ENCODE data around the gene FGD4. TPM values are rescaled to one million over a fixed set of nuclear protein-coding genes. Genes with fewer than 3 reads are reported as not detected.
A peak's percentile ranks its signal among the peaks of the same experiment; 100 is the strongest.

Gene FGD4
- total RNA-seq, 1 experiment from 2014 or later: 31.6 TPM

DNA sequence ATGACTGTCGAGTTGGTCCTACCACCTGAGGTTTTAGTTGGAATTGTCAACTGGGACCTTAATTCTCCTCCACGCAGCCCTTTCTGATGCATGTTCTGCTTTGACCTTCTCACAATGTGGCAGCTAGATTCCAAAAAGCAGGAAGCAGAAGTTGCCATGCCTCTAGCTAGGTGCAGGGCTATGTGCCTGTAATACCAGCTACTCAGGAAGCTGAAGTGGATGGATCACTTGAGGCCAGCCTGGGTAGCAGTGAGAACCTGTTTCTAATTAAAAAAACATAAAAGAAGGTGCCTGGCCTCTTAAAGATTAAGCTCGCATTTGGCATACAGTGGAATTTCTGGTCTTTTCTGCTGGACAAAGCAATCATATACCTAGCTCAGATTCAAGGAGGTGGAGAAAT, 77.1 kb downstream of the FGD4 start:
- DNase-seq: no peak
- intact Hi-C loops (cut with micrococcal nuclease; ENCODE audit: unreplicated experiment): no loop called here
- Histone ChIP-seq H3K4me3 (ENCODE audit: low read depth, low read length) (no peak overlapping the region), H3K36me3 (ENCODE audit: control insufficient read depth, insufficient read depth, low read length) (peaks cover 3% of the 10 kb centered on the region; the same call in 1 of the 2 replicates), H3K27me3 (replicated peaks; ENCODE audit: control insufficient read depth, insufficient read depth, low read length) (no peaks in the 10 kb centered on the region), H3K4me1 (peaks cover 15% of the 10 kb centered on the region; the same call in 1 of the 2 replicates), H3K9me3 (no peaks in the 10 kb centered on the region)
- POLR2A ChIA-PET: no interaction called here
- Mint-ChIP-seq H3K36me3 (ENCODE audit: insufficient read depth, unreplicated experiment) (peaks cover 58% of the 10 kb centered on the region), H3K4me3 (ENCODE audit: unreplicated experiment) (no peak overlapping the region), H3K9me3 (ENCODE audit: unreplicated experiment) (no peaks in the 10 kb centered on the region), H3K27ac (ENCODE audit: unreplicated experiment) (no peak overlapping the region), H3K4me1 (ENCODE audit: low read depth, unreplicated experiment) (peaks cover 33% of the 10 kb centered on the region), H3K27me3 (ENCODE audit: insufficient read depth, unreplicated experiment) (no peaks in the 10 kb centered on the region)
- no TSS peak for BruUV-seq (replicated peaks)
- TF ChIP-seq, protein P1, sequence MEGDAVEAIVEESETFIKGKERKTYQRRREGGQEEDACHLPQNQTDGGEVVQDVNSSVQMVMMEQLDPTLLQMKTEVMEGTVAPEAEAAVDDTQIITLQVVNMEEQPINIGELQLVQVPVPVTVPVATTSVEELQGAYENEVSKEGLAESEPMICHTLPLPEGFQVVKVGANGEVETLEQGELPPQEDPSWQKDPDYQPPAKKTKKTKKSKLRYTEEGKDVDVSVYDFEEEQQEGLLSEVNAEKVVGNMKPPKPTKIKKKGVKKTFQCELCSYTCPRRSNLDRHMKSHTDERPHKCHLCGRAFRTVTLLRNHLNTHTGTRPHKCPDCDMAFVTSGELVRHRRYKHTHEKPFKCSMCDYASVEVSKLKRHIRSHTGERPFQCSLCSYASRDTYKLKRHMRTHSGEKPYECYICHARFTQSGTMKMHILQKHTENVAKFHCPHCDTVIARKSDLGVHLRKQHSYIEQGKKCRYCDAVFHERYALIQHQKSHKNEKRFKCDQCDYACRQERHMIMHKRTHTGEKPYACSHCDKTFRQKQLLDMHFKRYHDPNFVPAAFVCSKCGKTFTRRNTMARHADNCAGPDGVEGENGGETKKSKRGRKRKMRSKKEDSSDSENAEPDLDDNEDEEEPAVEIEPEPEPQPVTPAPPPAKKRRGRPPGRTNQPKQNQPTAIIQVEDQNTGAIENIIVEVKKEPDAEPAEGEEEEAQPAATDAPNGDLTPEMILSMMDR (IDR thresholded peaks at IDR 0.05; ENCODE audit: insufficient read depth in 1 of 2, low read depth in 1 of 2, low read length in 1 of 2, severe bottlenecking in 1 of 2, unreplicated experiment in 1 of 2): no peak
- CTCF ChIA-PET: no interaction called here

DNA sequence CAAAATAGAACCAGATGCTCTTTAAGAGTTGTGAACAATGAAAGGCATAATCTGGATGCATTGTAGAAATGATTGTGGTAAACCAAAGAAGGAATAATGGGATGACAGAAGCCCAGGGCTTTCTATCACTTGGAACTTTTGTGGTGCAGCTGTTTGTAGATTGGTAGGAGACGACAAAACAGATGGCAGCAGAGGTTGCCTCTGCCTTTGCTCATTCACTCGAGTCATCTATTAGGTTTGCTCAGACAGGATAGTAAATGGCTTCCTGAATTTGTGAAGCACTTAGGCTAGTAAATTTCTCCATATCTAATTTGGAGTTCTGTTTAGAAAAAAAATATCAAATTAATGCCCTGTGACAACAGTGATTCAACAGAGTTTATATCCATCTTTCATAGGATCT, 78.4 kb downstream of the FGD4 start:
- H3K4me1 Mint-ChIP-seq (ENCODE audit: low read depth, unreplicated experiment): peaks cover 33% of the 10 kb centered on the region
- TF ChIP-seq, protein P1 (IDR thresholded peaks at IDR 0.05; ENCODE audit: insufficient read depth in 1 of 2, low read depth in 1 of 2, low read length in 1 of 2, severe bottlenecking in 1 of 2, unreplicated experiment in 1 of 2): no peak
- H3K36me3 Mint-ChIP-seq (ENCODE audit: insufficient read depth, unreplicated experiment): peaks cover 48% of the 10 kb centered on the region
- Histone ChIP-seq H3K27me3 (replicated peaks; ENCODE audit: control insufficient read depth, insufficient read depth, low read length) (no peaks in the 10 kb centered on the region), H3K36me3 (ENCODE audit: control insufficient read depth, insufficient read depth, low read length) (no peaks in the 10 kb centered on the region), H3K4me1 (peaks cover 21% of the 10 kb centered on the region), H3K9me3 (no peaks in the 10 kb centered on the region), H3K4me3 (ENCODE audit: low read depth, low read length) (no peak overlapping the region)
- no TSS peak for BruUV-seq (replicated peaks)
- no peak for DNase-seq
- ChIA-PET CTCF (no interaction called here), POLR2A (no interaction called here)
- no peak overlapping the region for H3K4me3 Mint-ChIP-seq (ENCODE audit: unreplicated experiment)
- H3K9me3 Mint-ChIP-seq (ENCODE audit: unreplicated experiment): no peaks in the 10 kb centered on the region
- no peaks in the 10 kb centered on the region for H3K27me3 Mint-ChIP-seq (ENCODE audit: insufficient read depth, unreplicated experiment)
- peak overlapping the region; percentile 13 for H3K27ac Mint-ChIP-seq (ENCODE audit: unreplicated experiment)
- intact Hi-C loops (cut with micrococcal nuclease; ENCODE audit: unreplicated experiment): no loop called here

DNA sequence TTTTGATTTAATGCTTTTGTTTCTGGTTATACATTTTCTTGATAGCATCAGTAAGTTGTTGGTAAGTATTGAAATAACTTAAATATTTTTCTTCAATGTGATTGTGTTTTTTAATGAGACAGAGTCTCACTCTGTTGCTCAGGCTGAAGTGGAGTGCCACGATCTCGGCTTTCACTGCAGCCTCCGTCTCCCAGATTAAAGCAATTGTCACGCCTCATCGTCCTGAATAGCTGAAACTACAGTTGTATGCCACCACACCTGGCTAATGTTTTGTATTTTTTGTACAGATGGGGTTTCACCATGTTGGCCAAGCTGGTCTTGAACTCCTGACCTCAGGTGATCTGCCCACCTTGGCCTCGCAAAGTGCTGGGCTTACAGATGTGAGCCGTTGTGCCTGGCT, 78.8 kb downstream of the FGD4 start:
- H3K36me3 ChIP-seq (ENCODE audit: control insufficient read depth, insufficient read depth, low read length): no peaks in the 10 kb centered on the region
- peak overlapping the region; percentile 12 for H3K27ac Mint-ChIP-seq (ENCODE audit: unreplicated experiment)
- H3K9me3 Mint-ChIP-seq (ENCODE audit: unreplicated experiment): no peaks in the 10 kb centered on the region
- no peaks in the 10 kb centered on the region for H3K27me3 ChIP-seq (replicated peaks; ENCODE audit: control insufficient read depth, insufficient read depth, low read length)
- intact Hi-C loops (cut with micrococcal nuclease; ENCODE audit: unreplicated experiment): no loop called here
- no peak overlapping the region for H3K4me3 ChIP-seq (ENCODE audit: low read depth, low read length)
- TF ChIP-seq, protein P1 (IDR thresholded peaks at IDR 0.05; ENCODE audit: insufficient read depth in 1 of 2, low read depth in 1 of 2, low read length in 1 of 2, severe bottlenecking in 1 of 2, unreplicated experiment in 1 of 2): no peak
- no peak for DNase-seq
- ChIA-PET CTCF (interaction anchor here (1.3 kb wide), 1 partner anchor 56 kb away, joined by 3 read pairs; no protein-coding TSS in a partner anchor), POLR2A (no interaction called here)
- H3K36me3 Mint-ChIP-seq (ENCODE audit: insufficient read depth, unreplicated experiment): peaks cover 45% of the 10 kb centered on the region
- H3K4me1 ChIP-seq: peaks cover 21% of the 10 kb centered on the region
- peaks cover 33% of the 10 kb centered on the region for H3K4me1 Mint-ChIP-seq (ENCODE audit: low read depth, unreplicated experiment)
- H3K9me3 ChIP-seq: no peaks in the 10 kb centered on the region
- no peak overlapping the region for H3K4me3 Mint-ChIP-seq (ENCODE audit: unreplicated experiment)
- BruUV-seq (replicated peaks): no TSS peak
- no peaks in the 10 kb centered on the region for H3K27me3 Mint-ChIP-seq (ENCODE audit: insufficient read depth, unreplicated experiment)

Measured in Caco-2 (cell line).